ENCODE data around the gene CORT.
"Not testable (repeated sequence)": the region's sequence is repeated elsewhere in the genome, so short reads cannot be mapped to it uniquely, and the experiment has no call there.

CORT gene

GRCh38 chr1:10449751-10450150 is at the start of gene CORT:
Gene CORT (plus strand): TSS chr1:10450031. CDS start chr1:10450224, 193 bp downstream.
- FAIRE-seq: no peak

GRCh38 chr1:10401281-10401680 is 48.5 kb upstream of the CORT start:
- FAIRE-seq: no peak

GRCh38 chr1:10402729-10403274 is 47.0 kb upstream of the CORT start:
- FAIRE-seq: no peak

- no peak for FAIRE-seq
Observed at GRCh38 chr1:10407201-10407600, 42.6 kb upstream of the CORT start.

GRCh38 chr1:10415211-10415930 is 34.5 kb upstream of the CORT start:
- FAIRE-seq: peak; percentile 41

GRCh38 chr1:10415967-10416366 is 33.9 kb upstream of the CORT start:
- FAIRE-seq: not testable (repeated sequence)

GRCh38 chr1:10418741-10419140 is 31.1 kb upstream of the CORT start:
- FAIRE-seq: not testable (repeated sequence)

GRCh38 chr1:10419351-10419750 is 30.5 kb upstream of the CORT start:
- no peak for FAIRE-seq

- FAIRE-seq: no peak
Observed at GRCh38 chr1:10421637-10422036, 28.2 kb upstream of the CORT start.

- FAIRE-seq: no peak
Observed at GRCh38 chr1:10424034-10424433, 25.8 kb upstream of the CORT start.

GRCh38 chr1:10424651-10425050 is 25.2 kb upstream of the CORT start:
- no peak for FAIRE-seq

- FAIRE-seq: not testable (repeated sequence)
Observed at GRCh38 chr1:10425826-10426534, 23.9 kb upstream of the CORT start.

- FAIRE-seq: not testable (repeated sequence)
Observed at GRCh38 chr1:10426535-10426848, 23.3 kb upstream of the CORT start.

GRCh38 chr1:10428984-10429383 is 20.8 kb upstream of the CORT start:
- FAIRE-seq: no peak

GRCh38 chr1:10429868-10430215 is 20.0 kb upstream of the CORT start:
- no peak for FAIRE-seq

- FAIRE-seq: no peak
Observed at GRCh38 chr1:10430216-10431069, 19.4 kb upstream of the CORT start, which contains the start of gene CENPS. Gene CENPS (plus strand): TSS chr1:10430433. CDS start chr1:10430518, 85 bp downstream.

- FAIRE-seq: no peak
Observed at GRCh38 chr1:10431070-10431730, 18.6 kb upstream of the CORT start.

- no peak for FAIRE-seq
Observed at GRCh38 chr1:10432910-10433700, 16.7 kb upstream of the CORT start.

GRCh38 chr1:10433790-10434189 is 16.0 kb upstream of the CORT start:
- FAIRE-seq: no peak

- FAIRE-seq: no peak
Observed at GRCh38 chr1:10434590-10434989, 15.2 kb upstream of the CORT start.

GRCh38 chr1:10437052-10437451 is 12.8 kb upstream of the CORT start:
- no peak for FAIRE-seq

GRCh38 chr1:10438677-10439163 is 11.1 kb upstream of the CORT start:
- no peak for FAIRE-seq
